GM19455 (cell line): ENCODE data around the gene KLHDC7A.

Source experiments
- ATAC-seq: cut with Tn5 transposase; IDR thresholded peaks from one replicate; pipeline ENCODE4 v1.9.1; 2021; ENCODE audit not compliant: unreplicated experiment

The KLHDC7A gene

GRCh38 chr1:18470671-18471355 lies 9.9 kb upstream of the KLHDC7A start:
- ATAC-seq: no peak

- no peak for ATAC-seq
Observed at GRCh38 chr1:18473195-18473815, 7.4 kb upstream of the KLHDC7A start.

- no peak for ATAC-seq
Observed at GRCh38 chr1:18474559-18475175, 6.1 kb upstream of the KLHDC7A start.

GRCh38 chr1:18475234-18475905 lies 5.4 kb upstream of the KLHDC7A start:
- no peak for ATAC-seq

GRCh38 chr1:18479454-18479853 lies 1.3 kb upstream of the KLHDC7A start:
- ATAC-seq: no peak

GRCh38 chr1:18481190-18481920 lies 625 bp downstream of the KLHDC7A start:
- no peak for ATAC-seq

- no peak for ATAC-seq
Observed at GRCh38 chr1:18481921-18482701, 1.4 kb downstream of the KLHDC7A start.

- no peak for ATAC-seq
Observed at GRCh38 chr1:18482721-18483425, 2.1 kb downstream of the KLHDC7A start.

- no peak for ATAC-seq
Observed at GRCh38 chr1:18484276-18484675, 3.5 kb downstream of the KLHDC7A start.

GRCh38 chr1:18484721-18485120 lies 4.0 kb downstream of the KLHDC7A start:
- no peak for ATAC-seq

- no peak for ATAC-seq
Observed at GRCh38 chr1:18485227-18485626, 4.5 kb downstream of the KLHDC7A start.

GRCh38 chr1:18486195-18486594 lies 5.5 kb downstream of the KLHDC7A start:
- ATAC-seq: no peak

- ATAC-seq: no peak
Observed at GRCh38 chr1:18489417-18490143, 8.8 kb downstream of the KLHDC7A start.

- ATAC-seq: no peak
Observed at GRCh38 chr1:18491168-18491567, 10.4 kb downstream of the KLHDC7A start.

- ATAC-seq: no peak
Observed at GRCh38 chr1:18494304-18494703, 13.6 kb downstream of the KLHDC7A start.

- ATAC-seq: no peak
Observed at GRCh38 chr1:18495635-18496034, 14.9 kb downstream of the KLHDC7A start.

- ATAC-seq: no peak
Observed at GRCh38 chr1:18496056-18496455, 15.3 kb downstream of the KLHDC7A start.

GRCh38 chr1:18496497-18497235 lies 15.9 kb downstream of the KLHDC7A start:
- ATAC-seq: no peak
